Neural cell (in vitro differentiated cells): ENCODE measurements around the gene FHL3. TPM values are rescaled to one million over a fixed set of nuclear protein-coding genes. Genes with fewer than 3 reads are reported as not detected.
"Not testable (repeated sequence)": the region's sequence is repeated elsewhere in the genome, so short reads cannot be mapped to it uniquely, and the experiment has no call there.

Experiments
- H2AFZ ChIP-seq: fragments of 200-600, 300-800 bp; sonication (generic), shearing (Covaris generic); 2 replicates; pipeline ENCODE4 v1.6.0; 2014; ENCODE audit warnings: low read depth, mild to moderate bottlenecking, antibody characterized with exemption, low read length, moderate library complexity
- H3F3A ChIP-seq: fragments of 200-600 bp; shearing (Covaris generic); 2 replicates; pipeline ENCODE4 v1.6.1; 2016; ENCODE audit warnings: mild to moderate bottlenecking, moderate library complexity, mixed read lengths, antibody characterized with exemption, low read length; ENCODE audit not compliant: insufficient read depth, poor library complexity, severe bottlenecking
- H3K27ac ChIP-seq: fragments of 200-600, 300-800 bp; sonication (generic), shearing (Covaris generic); 2 replicates; pipeline ENCODE4 v1.5.1; 2014; ENCODE audit warnings: mild to moderate bottlenecking, low read length, moderate library complexity
- H3K27me3 ChIP-seq: fragments of 300-800, 200-600 bp; sonication (generic), shearing (Covaris generic); 2 replicates; pipeline ENCODE4 v1.6.0; 2014; ENCODE audit warnings: mild to moderate bottlenecking, low read depth, low read length, moderate library complexity; ENCODE audit not compliant: insufficient read depth
- H3K36me3 ChIP-seq: fragments of 300-800, 200-600 bp; sonication (generic), shearing (Covaris generic); 2 replicates; pipeline ENCODE4 v1.5.1; 2014; ENCODE audit warnings: mild to moderate bottlenecking, antibody characterized with exemption, low read length, moderate library complexity; ENCODE audit not compliant: insufficient read depth
- H3K4me2 ChIP-seq: fragments of 300-800, 200-600 bp; sonication (generic), shearing (Covaris generic); 2 replicates; pipeline ENCODE4 v1.6.0; 2014; ENCODE audit warnings: mild to moderate bottlenecking, low read length
- H3K4me3 ChIP-seq: fragments of 300-800, 200-600 bp; sonication (generic), shearing (Covaris generic); 2 replicates; pipeline ENCODE4 v1.5.1; 2014; ENCODE audit warnings: mild to moderate bottlenecking, low read length, moderate library complexity
- H3K79me2 ChIP-seq: fragments of 200-600 bp; shearing (Covaris generic); replicated peaks from 2 replicates; pipeline ENCODE4 v1.6.0; 2014; ENCODE audit warnings: mild to moderate bottlenecking, low read length, moderate library complexity; ENCODE audit not compliant: insufficient read depth
- H3K9ac ChIP-seq: fragments of 300-800, 200-600 bp; sonication (generic), shearing (Covaris generic); 2 replicates; pipeline ENCODE4 v1.6.1; 2016; ENCODE audit warnings: mild to moderate bottlenecking, low read length, mixed read lengths
- H3K9me2 ChIP-seq: fragments of 200-600 bp; shearing (Covaris generic); 2 replicates; pipeline ENCODE4 v1.6.1; 2016; ENCODE audit warnings: mild to moderate bottlenecking, low read length, mixed read lengths; ENCODE audit not compliant: insufficient read depth
- H3K9me3 ChIP-seq: fragments of 200-600, 300-800 bp; sonication (generic), shearing (Covaris generic); 2 replicates; pipeline ENCODE4 v1.6.1; 2016; ENCODE audit warnings: mild to moderate bottlenecking, mixed run types, low read length, moderate library complexity, mixed read lengths
- H4K20me1 ChIP-seq: fragments of 200-600 bp; shearing (Covaris generic); 2 replicates; pipeline ENCODE4 v1.6.1; 2016; ENCODE audit warnings: mild to moderate bottlenecking, mixed run types; ENCODE audit not compliant: insufficient read depth
- EP300 ChIP-seq: fragments of 450-650 bp; conservative IDR thresholded peaks from 2 replicates; pipeline ENCODE4 v1.6.1; 2014; ENCODE audit warnings: antibody characterized with exemption, mild to moderate bottlenecking, moderate library complexity; ENCODE audit not compliant: poor library complexity, severe bottlenecking
- EZH2 ChIP-seq: fragments of 200-600, 300-800 bp; shearing (Covaris generic), sonication (generic); IDR thresholded peaks from 2 replicates; pipeline ENCODE4 v1.6.1; 2014; ENCODE audit warnings: antibody characterized with exemption, low read length, borderline replicate concordance, mild to moderate bottlenecking; ENCODE audit not compliant: insufficient read depth, poor library complexity, severe bottlenecking
- MXI1 ChIP-seq: fragments of 450-650 bp; conservative IDR thresholded peaks from 2 replicates; pipeline ENCODE4 v1.6.1; 2014; ENCODE audit warnings: antibody characterized with exemption, mild to moderate bottlenecking; ENCODE audit not compliant: poor library complexity, severe bottlenecking
- POLR2AphosphoS5 ChIP-seq: IDR thresholded peaks from 2 replicates; pipeline ENCODE4 v1.6.1; 2012
- RAD21 ChIP-seq: fragments of 450-650 bp; conservative IDR thresholded peaks from 2 replicates; pipeline ENCODE4 v1.6.1; 2014; ENCODE audit warnings: antibody characterized with exemption, mild to moderate bottlenecking, moderate library complexity
- SMC3 ChIP-seq: fragments of 450-650 bp; conservative IDR thresholded peaks from 2 replicates; pipeline ENCODE4 v1.6.1; 2014; ENCODE audit warnings: antibody characterized with exemption, mild to moderate bottlenecking, moderate library complexity; ENCODE audit not compliant: poor library complexity
- TAF1 ChIP-seq: IDR thresholded peaks from 2 replicates; pipeline ENCODE4 v1.6.1; 2012; ENCODE audit warnings: low read depth
- polyA plus RNA-seq: library from polyadenylated mRNA; depleted of rRNA; stranded (reverse); fragments of >200 nt; gene quantifications from 2 replicates; pipeline ENCODE4 v1.2.3, GENCODE V29; 2014
- TF ChIP-seq, protein P1 (sequence below): IDR thresholded peaks from 2 replicates; pipeline ENCODE4 v1.6.1; 2012; ENCODE audit warnings: borderline replicate concordance

Gene FHL3
- polyA plus RNA-seq, 1 donor from 2014 or later: 3.5 TPM

DNA sequence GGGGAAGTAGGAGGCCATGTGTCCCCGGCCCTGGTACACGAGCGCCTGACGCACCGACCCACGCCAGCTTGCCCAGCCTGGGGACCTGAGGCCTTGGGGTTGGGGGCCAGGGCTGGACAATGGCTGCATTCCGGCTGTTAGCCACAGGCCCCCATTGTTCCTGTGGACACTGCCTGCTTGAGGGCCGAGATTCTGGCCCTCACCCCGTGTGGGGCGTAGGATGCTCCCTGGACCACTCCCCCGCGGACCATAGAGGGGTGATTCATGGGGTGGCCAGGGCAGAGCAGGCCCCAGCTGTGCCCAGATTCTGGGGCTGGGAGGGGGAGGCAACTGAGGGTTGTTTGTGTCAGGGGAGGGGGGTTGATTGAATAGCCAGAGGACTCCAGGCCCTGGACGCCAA lies 29.6 kb upstream of the FHL3 start:
- H3K36me3 ChIP-seq: no peaks in the 10 kb centered on the region
- H3K27ac ChIP-seq: no peak overlapping the region

DNA sequence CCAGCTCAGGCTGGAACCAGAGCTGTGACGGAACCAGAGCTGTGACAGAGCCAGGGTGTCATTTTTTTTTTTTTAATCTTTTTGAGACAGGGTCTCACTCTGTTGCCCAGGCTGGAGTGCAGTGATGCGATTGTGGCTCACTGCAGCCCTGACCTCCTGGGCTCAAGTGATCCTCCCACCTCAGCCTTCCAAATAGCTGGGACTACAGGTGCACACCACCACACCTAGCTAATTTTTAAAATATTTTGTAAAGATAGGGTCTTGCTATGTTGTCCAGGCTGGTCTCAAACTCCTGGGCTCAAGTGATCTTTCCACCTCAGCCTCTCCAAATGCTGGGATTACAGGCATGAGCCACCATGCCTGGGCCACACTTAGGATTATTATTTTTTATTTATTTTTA lies 27.7 kb upstream of the FHL3 start:
- not testable (repeated sequence) for H4K20me1 ChIP-seq, H3K27ac ChIP-seq, H3K9me2 ChIP-seq, H3K79me2 ChIP-seq, H2AFZ ChIP-seq, H3K9me3 ChIP-seq, H3K4me2 ChIP-seq, H3K27me3 ChIP-seq, H3K36me3 ChIP-seq, H3F3A ChIP-seq, H3K9ac ChIP-seq, H3K4me3 ChIP-seq

More for the DNA sequence above, 29.6 kb upstream of the FHL3 start:
- Histone ChIP-seq H3K9ac (no peak overlapping the region), H3K79me2 (no peaks in the 10 kb centered on the region), H2AFZ (no peak overlapping the region), H3K4me2 (no peak overlapping the region), H3K4me3 (no peak overlapping the region), H4K20me1 (no peaks in the 10 kb centered on the region), H3K9me2 (no peaks in the 10 kb centered on the region), H3K9me3 (no peaks in the 10 kb centered on the region), H3F3A (no peaks in the 10 kb centered on the region), H3K27me3 (no peaks in the 10 kb centered on the region)
- no peak for TF ChIP-seq EZH2
- no peak for TF ChIP-seq TAF1

DNA sequence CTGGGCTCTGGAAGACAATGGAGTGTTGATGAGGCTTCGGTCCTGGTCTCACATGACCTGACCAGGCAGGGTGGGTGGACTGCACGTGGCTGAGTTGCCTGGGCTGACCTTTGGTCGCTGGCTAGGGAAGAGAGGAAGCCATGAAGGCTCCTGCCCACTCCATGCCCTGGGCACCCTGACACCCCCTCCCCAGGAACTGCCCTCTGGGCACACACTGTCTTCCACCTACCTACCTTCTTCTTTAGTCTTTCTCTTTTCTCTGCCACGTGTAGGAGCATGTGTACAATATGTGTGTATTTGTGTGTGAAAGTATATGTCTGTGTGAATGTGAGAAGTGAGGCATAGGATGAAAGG lies 26.2 kb upstream of the FHL3 start:
- Histone ChIP-seq H4K20me1 (no peaks in the 10 kb centered on the region), H3K27me3 (no peaks in the 10 kb centered on the region), H3K9me2 (no peaks in the 10 kb centered on the region), H3K9ac (no peak overlapping the region), H3K4me3 (no peak overlapping the region), H2AFZ (no peak overlapping the region), H3K4me2 (no peak overlapping the region), H3K36me3 (no peaks in the 10 kb centered on the region), H3K9me3 (no peaks in the 10 kb centered on the region), H3K27ac (no peak overlapping the region), H3K79me2 (no peaks in the 10 kb centered on the region), H3F3A (no peaks in the 10 kb centered on the region)
- TF ChIP-seq, protein P1, sequence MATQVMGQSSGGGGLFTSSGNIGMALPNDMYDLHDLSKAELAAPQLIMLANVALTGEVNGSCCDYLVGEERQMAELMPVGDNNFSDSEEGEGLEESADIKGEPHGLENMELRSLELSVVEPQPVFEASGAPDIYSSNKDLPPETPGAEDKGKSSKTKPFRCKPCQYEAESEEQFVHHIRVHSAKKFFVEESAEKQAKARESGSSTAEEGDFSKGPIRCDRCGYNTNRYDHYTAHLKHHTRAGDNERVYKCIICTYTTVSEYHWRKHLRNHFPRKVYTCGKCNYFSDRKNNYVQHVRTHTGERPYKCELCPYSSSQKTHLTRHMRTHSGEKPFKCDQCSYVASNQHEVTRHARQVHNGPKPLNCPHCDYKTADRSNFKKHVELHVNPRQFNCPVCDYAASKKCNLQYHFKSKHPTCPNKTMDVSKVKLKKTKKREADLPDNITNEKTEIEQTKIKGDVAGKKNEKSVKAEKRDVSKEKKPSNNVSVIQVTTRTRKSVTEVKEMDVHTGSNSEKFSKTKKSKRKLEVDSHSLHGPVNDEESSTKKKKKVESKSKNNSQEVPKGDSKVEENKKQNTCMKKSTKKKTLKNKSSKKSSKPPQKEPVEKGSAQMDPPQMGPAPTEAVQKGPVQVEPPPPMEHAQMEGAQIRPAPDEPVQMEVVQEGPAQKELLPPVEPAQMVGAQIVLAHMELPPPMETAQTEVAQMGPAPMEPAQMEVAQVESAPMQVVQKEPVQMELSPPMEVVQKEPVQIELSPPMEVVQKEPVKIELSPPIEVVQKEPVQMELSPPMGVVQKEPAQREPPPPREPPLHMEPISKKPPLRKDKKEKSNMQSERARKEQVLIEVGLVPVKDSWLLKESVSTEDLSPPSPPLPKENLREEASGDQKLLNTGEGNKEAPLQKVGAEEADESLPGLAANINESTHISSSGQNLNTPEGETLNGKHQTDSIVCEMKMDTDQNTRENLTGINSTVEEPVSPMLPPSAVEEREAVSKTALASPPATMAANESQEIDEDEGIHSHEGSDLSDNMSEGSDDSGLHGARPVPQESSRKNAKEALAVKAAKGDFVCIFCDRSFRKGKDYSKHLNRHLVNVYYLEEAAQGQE: no peak
- TF ChIP-seq POLR2AphosphoS5: no peak
- TF ChIP-seq EP300: no peak
- TF ChIP-seq MXI1: no peak
- TF ChIP-seq RAD21: no peak
- TF ChIP-seq SMC3: no peak
- TF ChIP-seq TAF1: no peak
